Myocyte (in vitro differentiated cells): ENCODE results near the gene RPTOR. TPM values are rescaled to one million over a fixed set of nuclear protein-coding genes. Genes with fewer than 3 reads are reported as not detected.

Experiments
- DNase-seq: peaks from one replicate; pipeline ENCODE4 v3.0.0-alpha.2; 2012; ENCODE audit warnings: low read depth
- total RNA-seq: library from RNA; depleted of rRNA; stranded (reverse); fragments of >200 nt; gene quantifications from 2 replicates; pipeline ENCODE4 v1.2.3, GENCODE V29; 2014

RPTOR gene
- total RNA-seq, 1 donor from 2014 or later: 18.0 TPM

DNA sequence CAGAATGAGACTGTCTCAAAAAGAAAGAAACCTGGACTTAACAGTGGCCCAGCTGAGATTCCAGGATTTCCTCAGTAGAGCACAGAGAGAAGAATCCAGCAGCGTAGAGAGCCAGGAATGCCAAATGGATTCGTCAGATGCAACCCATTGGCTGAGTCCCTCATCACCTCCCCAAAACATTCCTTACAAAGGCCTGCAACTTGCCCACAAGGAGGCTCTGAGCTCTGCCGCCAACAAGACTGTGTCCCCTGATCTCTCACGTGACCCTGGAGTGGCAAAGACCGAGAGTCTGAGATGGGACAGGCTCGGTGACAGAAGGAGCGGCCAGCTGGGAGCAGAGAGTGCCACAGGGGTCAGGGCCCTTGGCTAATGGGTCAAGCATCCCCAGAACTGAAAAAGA, 440.1 kb downstream of the RPTOR start:
- peak; percentile 95 for DNase-seq

GRCh38 chr17:80986046-80986445, 441.4 kb downstream of the RPTOR start:
- DNase-seq: no peak

- no peak for DNase-seq
Observed at GRCh38 chr17:80986816-80987475, 442.3 kb downstream of the RPTOR start.

GRCh38 chr17:80987941-80988461, 443.4 kb downstream of the RPTOR start:
- peak; percentile 66 for DNase-seq

DNA sequence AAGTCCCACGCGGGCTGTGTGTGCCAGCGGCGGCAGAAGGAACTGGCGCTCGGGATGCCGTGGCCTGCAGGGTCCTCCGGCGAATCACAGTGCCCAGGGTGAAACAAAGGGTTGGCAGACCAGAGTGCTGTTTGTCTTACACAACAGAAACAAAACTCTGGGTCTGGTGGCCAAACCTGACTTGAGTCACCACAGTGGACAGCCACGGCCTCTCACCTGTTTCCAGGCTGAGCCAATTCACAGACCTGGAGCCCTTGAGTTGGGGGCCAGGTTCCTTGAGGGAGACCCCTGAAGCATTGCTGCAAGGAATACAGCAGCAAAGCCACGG, 444.9 kb downstream of the RPTOR start:
- no peak for DNase-seq

- no peak for DNase-seq
Observed at GRCh38 chr17:80990921-80991644, 446.4 kb downstream of the RPTOR start.

- DNase-seq: peak; percentile 81
Observed at GRCh38 chr17:80991645-80992076, 447.0 kb downstream of the RPTOR start, which contains the start of gene CHMP6. CHMP6 (plus strand) TSS chr17:80991841; CDS start chr17:80991919, 78 bp downstream.

- DNase-seq: no peak
Observed at GRCh38 chr17:80992077-80992947, 447.7 kb downstream of the RPTOR start.

GRCh38 chr17:80992948-80993624, 448.4 kb downstream of the RPTOR start:
- no peak for DNase-seq

DNA sequence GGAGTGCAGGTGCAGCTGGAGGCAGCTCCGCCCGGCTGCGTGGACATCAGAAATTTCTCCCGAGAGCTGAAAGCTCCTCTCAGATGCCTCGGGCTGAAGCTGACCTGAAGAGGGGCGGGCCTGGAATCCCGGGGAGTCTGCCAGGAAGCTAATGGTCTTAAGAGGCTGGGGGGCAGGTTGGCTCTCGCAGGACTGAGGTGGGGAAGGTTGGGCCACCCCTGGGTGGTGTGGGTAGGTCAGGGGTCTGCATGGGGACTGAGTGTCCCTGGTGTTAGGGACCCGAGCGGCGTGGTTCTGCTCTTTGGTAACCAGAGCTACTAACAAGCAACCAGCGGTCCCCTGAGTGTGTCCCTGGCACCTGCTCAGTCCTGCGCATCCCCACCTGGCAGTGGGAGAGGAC, 450.5 kb downstream of the RPTOR start:
- no peak for DNase-seq

- no peak for DNase-seq
Observed at GRCh38 chr17:80996422-80997305, 452.0 kb downstream of the RPTOR start.

GRCh38 chr17:80997424-80998117, 452.9 kb downstream of the RPTOR start:
- DNase-seq: no peak

DNA sequence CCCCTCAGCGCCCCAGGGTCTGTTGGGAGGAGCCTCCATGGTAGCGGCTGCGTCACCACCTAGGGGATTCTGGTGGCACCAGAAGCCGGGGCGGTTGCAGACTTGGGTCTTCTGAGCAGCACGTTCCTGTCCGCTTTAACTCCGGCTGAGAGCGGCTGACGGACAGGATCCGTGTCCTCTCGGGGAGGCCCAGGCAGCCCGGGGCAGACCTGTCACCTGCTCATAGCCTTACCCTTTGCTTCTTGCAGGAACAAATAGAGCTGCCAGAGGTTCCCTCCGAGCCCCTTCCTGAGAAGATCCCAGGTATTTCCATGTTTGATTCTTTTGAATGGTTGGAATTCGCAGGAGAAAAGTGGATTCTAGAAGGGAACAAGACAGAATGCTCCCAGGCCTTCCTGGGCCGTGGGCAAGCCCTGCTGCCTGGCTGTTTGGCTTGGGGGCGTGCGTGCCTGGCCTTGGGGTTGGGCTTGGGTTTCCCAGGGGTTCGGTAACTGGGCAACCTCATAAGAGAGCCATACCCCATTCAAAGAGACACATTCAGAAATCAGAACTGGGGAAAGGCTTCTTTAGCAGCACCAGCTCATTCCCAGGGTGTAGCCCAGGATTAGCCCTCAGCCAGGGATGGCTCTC, 453.6 kb downstream of the RPTOR start:
- DNase-seq: no peak

GRCh38 chr17:80998748-80999535, 454.3 kb downstream of the RPTOR start:
- DNase-seq: no peak

GRCh38 chr17:80999536-81000333, 455.1 kb downstream of the RPTOR start:
- DNase-seq: no peak

DNA sequence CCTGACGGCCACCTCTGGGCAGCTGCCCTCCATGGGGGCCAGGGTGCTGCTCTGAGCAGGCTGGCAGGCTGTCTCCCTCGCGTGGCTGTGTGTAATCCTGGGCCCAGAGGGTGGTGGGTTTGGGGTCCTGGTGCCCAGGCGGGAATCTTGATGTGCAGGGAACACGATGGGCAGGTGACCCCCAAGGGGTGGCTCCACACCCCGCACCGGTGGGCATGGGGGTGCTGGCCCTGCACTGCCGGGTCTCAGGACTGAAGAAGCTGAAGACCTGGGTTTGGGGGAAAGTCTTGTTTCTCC, 455.6 kb downstream of the RPTOR start:
- DNase-seq: no peak

- DNase-seq: peak; percentile 50
Observed at GRCh38 chr17:81000631-81001357, 456.2 kb downstream of the RPTOR start.
